Caco-2 (cell line): ENCODE data around the gene EBF4. TPM values are rescaled to one million over a fixed set of nuclear protein-coding genes. Genes with fewer than 3 reads are reported as not detected.
"Not testable (repeated sequence)": the region's sequence is repeated elsewhere in the genome, so short reads cannot be mapped to it uniquely, and the experiment has no call there.

Experiments used
- BruUV-seq: library from RNA; stranded (reverse); fragments of 400-500 nt; replicated peaks from 2 replicates; lab custom pipeline; 2021; lab: Mats Ljungman, UMichigan
- CTCF ChIA-PET: fragments of 300-600 bp; sonication (Branson Sonifier 250); formaldehyde crosslinking; loops from one replicate; lab custom pipeline; 2022; ENCODE audit warnings: antibody characterized with exemption; lab: Charles Lee
- POLR2A ChIA-PET: fragments of 300-600 bp; sonication (Branson Sonifier 250); formaldehyde crosslinking; loops from one replicate; lab custom pipeline; 2022; ENCODE audit warnings: antibody characterized with exemption; lab: Charles Lee
- DNase-seq, 2 experiments: peaks; one replicate each; pipeline versions ENCODE4 v3.0.0 to v3.0.0-alpha.2; 2020 to 2022
- H3K27me3 ChIP-seq: replicated peaks from 2 replicates; pipeline ENCODE4 v1.6.0; 2011; ENCODE audit warnings: low read length; ENCODE audit not compliant: control insufficient read depth, insufficient read depth
- H3K36me3 ChIP-seq: 2 replicates; pipeline ENCODE4 v1.5.1; 2011; ENCODE audit warnings: low read length; ENCODE audit not compliant: control insufficient read depth, insufficient read depth
- H3K4me1 ChIP-seq: fragments of 250-450 bp; sonication (Bioruptor Pico); 2 replicates; pipeline ENCODE4 v1.5.1; 2020; ENCODE audit warnings: mild to moderate bottlenecking
- H3K4me3 ChIP-seq: 2 replicates; pipeline ENCODE4 v1.5.1; 2011; ENCODE audit warnings: low read depth, mild to moderate bottlenecking, control low read depth, low read length
- H3K9me3 ChIP-seq: fragments of 250-450 bp; sonication (Bioruptor Pico); 2 replicates; pipeline ENCODE4 v1.5.1; 2020; ENCODE audit warnings: mild to moderate bottlenecking, moderate library complexity
- H3K27ac Mint-ChIP-seq: one replicate; pipeline ENCODE4 v1.8.0; 2022; ENCODE audit warnings: mixed read lengths; ENCODE audit not compliant: unreplicated experiment
- H3K27me3 Mint-ChIP-seq: one replicate; pipeline ENCODE4 v1.8.0; 2022; ENCODE audit warnings: mixed read lengths; ENCODE audit not compliant: insufficient read depth, unreplicated experiment
- H3K36me3 Mint-ChIP-seq: one replicate; pipeline ENCODE4 v1.8.0; 2022; ENCODE audit warnings: mild to moderate bottlenecking, mixed read lengths; ENCODE audit not compliant: insufficient read depth, unreplicated experiment
- H3K4me1 Mint-ChIP-seq: one replicate; pipeline ENCODE4 v1.8.0; 2022; ENCODE audit warnings: low read depth, mixed read lengths; ENCODE audit not compliant: unreplicated experiment
- H3K4me3 Mint-ChIP-seq: one replicate; pipeline ENCODE4 v1.8.0; 2022; ENCODE audit warnings: mild to moderate bottlenecking, moderate library complexity, mixed read lengths; ENCODE audit not compliant: unreplicated experiment
- H3K9me3 Mint-ChIP-seq: one replicate; pipeline ENCODE4 v1.8.0; 2022; ENCODE audit warnings: mixed read lengths; ENCODE audit not compliant: unreplicated experiment
- CTCF ChIP-seq, 2 experiments: fragments of 200-600 bp in 1 of 2; IDR thresholded peaks; 1 replicate in 1 of 2; 2 replicates in 1 of 2; pipeline versions ENCODE4 v1.5.1 to v1.8.0; 2011 to 2022; ENCODE audit warnings: antibody characterized with exemption in 1 of 2, control low read depth in 1 of 2, inconsistent platforms in 1 of 2, low read depth in 1 of 2, low read length in 1 of 2, mild to moderate bottlenecking in 1 of 2, moderate library complexity in 1 of 2; ENCODE audit not compliant: insufficient read depth in 1 of 2, severe bottlenecking in 1 of 2, unreplicated experiment in 1 of 2
- intact Hi-C: fragments of 100-400 bp; cut with micrococcal nuclease; formaldehyde crosslinking; loops from one replicate; pipeline ENCODE4 v1.10.0; 2022; ENCODE audit not compliant: unreplicated experiment
- total RNA-seq: library from RNA; stranded (reverse); gene quantifications from 2 replicates; pipeline ENCODE4 v1.2.3, GENCODE V29; 2022

The EBF4 gene
- total RNA-seq, 1 experiment from 2014 or later: 7.5 TPM

- DNase-seq: no peak
- Histone ChIP-seq H3K36me3 (no peaks in the 10 kb centered on the region), H3K4me3 (no peak overlapping the region), H3K27me3 (no peaks in the 10 kb centered on the region; the same call in 1 of the 2 replicates), H3K4me1 (peaks cover 6% of the 10 kb centered on the region), H3K9me3 (no peaks in the 10 kb centered on the region)
- no peak for TF ChIP-seq CTCF (IDR thresholded peaks at IDR 0.05; ENCODE audit: insufficient read depth in 1 of 2, low read depth in 1 of 2, low read length in 1 of 2, severe bottlenecking in 1 of 2, unreplicated experiment in 1 of 2)
- H3K27ac Mint-ChIP-seq: no peak overlapping the region
- H3K9me3 Mint-ChIP-seq: no peaks in the 10 kb centered on the region
- CTCF ChIA-PET: no interaction called here
- H3K4me1 Mint-ChIP-seq: peaks cover 12% of the 10 kb centered on the region
- intact Hi-C loops: no loop called here
- BruUV-seq: no TSS peak
- peaks cover 5% of the 10 kb centered on the region for H3K36me3 Mint-ChIP-seq
- peaks cover 20% of the 10 kb centered on the region for H3K27me3 Mint-ChIP-seq
- H3K4me3 Mint-ChIP-seq: no peak overlapping the region
- POLR2A ChIA-PET: no interaction called here
These were observed 1.9 kb downstream of the EBF4 start for GRCh38 chr20:2694519-2694918.

GRCh38 chr20:2695206-2695983 is 2.8 kb downstream of the EBF4 start:
- ChIA-PET POLR2A (no interaction called here), CTCF (no interaction called here)
- TF ChIP-seq CTCF (IDR thresholded peaks at IDR 0.05; ENCODE audit: insufficient read depth in 1 of 2, low read depth in 1 of 2, low read length in 1 of 2, severe bottlenecking in 1 of 2, unreplicated experiment in 1 of 2): no peak
- Mint-ChIP-seq H3K27ac (no peak overlapping the region), H3K27me3 (peaks cover 16% of the 10 kb centered on the region), H3K9me3 (no peaks in the 10 kb centered on the region), H3K4me1 (peaks cover 12% of the 10 kb centered on the region), H3K36me3 (peaks cover 5% of the 10 kb centered on the region), H3K4me3 (no peak overlapping the region)
- peaks cover 6% of the 10 kb centered on the region for H3K4me1 ChIP-seq
- H3K4me3 ChIP-seq: no peak overlapping the region
- DNase-seq: no peak
- intact Hi-C loops: no loop called here
- BruUV-seq: no TSS peak
- no peaks in the 10 kb centered on the region for H3K36me3 ChIP-seq
- H3K9me3 ChIP-seq: no peaks in the 10 kb centered on the region
- no peaks in the 10 kb centered on the region for H3K27me3 ChIP-seq

GRCh38 chr20:2695984-2696525 is 3.5 kb downstream of the EBF4 start:
- H3K36me3 Mint-ChIP-seq, H3K27me3 ChIP-seq, H3K4me1 ChIP-seq, H3K9me3 ChIP-seq, H3K4me3 Mint-ChIP-seq, H3K36me3 ChIP-seq, intact Hi-C loops, H3K9me3 Mint-ChIP-seq, BruUV-seq, CTCF ChIA-PET, H3K27ac Mint-ChIP-seq, DNase-seq, H3K4me3 ChIP-seq, POLR2A ChIA-PET: not testable (repeated sequence)
- Mint-ChIP-seq H3K27me3 (peaks cover 12% of the 10 kb centered on the region), H3K4me1 (peaks cover 12% of the 10 kb centered on the region)
